HEK293 (cell line): ENCODE data around the gene CRP.

Experiments
- YY1 ChIP-seq: fragments of 450-650 bp; formaldehyde crosslinking; IDR thresholded peaks from 2 replicates; pipeline ENCODE4 v1.5.1; 2018; ENCODE audit warnings: missing biosample characterization, missing genetic modification characterization
- ZBTB1 ChIP-seq: fragments of 450-650 bp; formaldehyde crosslinking; IDR thresholded peaks from 2 replicates; pipeline ENCODE4 v1.5.1; 2016; ENCODE audit warnings: missing biosample characterization, missing genetic modification characterization
- ZNF239 ChIP-seq: fragments of 450-650 bp; formaldehyde crosslinking; IDR thresholded peaks from 2 replicates; pipeline ENCODE4 v1.5.1; 2016; ENCODE audit warnings: missing biosample characterization, missing genetic modification characterization
- ZNF488 ChIP-seq: fragments of 450-650 bp; formaldehyde crosslinking; IDR thresholded peaks from 2 replicates; pipeline ENCODE4 v1.5.1; 2016; ENCODE audit warnings: missing biosample characterization, missing genetic modification characterization
- ZNF530 ChIP-seq: fragments of 450-650 bp; formaldehyde crosslinking; IDR thresholded peaks from 2 replicates; pipeline ENCODE4 v1.5.1; 2016; ENCODE audit warnings: low read depth, missing biosample characterization, missing genetic modification characterization
- ZNF76 ChIP-seq: fragments of 450-650 bp; formaldehyde crosslinking; IDR thresholded peaks from 2 replicates; pipeline ENCODE4; 2016; ENCODE audit warnings: low read depth, missing biosample characterization, missing genetic modification characterization, borderline replicate concordance
- TF ChIP-seq, protein P1 (sequence below): fragments of 450-650 bp; formaldehyde crosslinking; IDR thresholded peaks from 2 replicates; pipeline ENCODE4 v1.5.1; 2016; ENCODE audit warnings: missing biosample characterization, missing genetic modification characterization
- TF ChIP-seq, protein P2 (sequence below): fragments of 450-650 bp; formaldehyde crosslinking; IDR thresholded peaks from 2 replicates; pipeline ENCODE4 v1.5.1; 2016; ENCODE audit warnings: missing biosample characterization, missing genetic modification characterization

- TF ChIP-seq ZBTB1 (tag by site-specific recombination) (no peak), ZNF488 (tag by site-specific recombination) (no peak), ZNF530 (no peak), YY1 (tag by site-specific recombination) (no peak), ZNF76 (no peak), ZNF239 (tag by site-specific recombination) (no peak)
- TF ChIP-seq, protein P1, sequence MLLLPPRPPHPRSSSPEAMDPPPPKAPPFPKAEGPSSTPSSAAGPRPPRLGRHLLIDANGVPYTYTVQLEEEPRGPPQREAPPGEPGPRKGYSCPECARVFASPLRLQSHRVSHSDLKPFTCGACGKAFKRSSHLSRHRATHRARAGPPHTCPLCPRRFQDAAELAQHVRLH, result no peak
- TF ChIP-seq, protein P2, sequence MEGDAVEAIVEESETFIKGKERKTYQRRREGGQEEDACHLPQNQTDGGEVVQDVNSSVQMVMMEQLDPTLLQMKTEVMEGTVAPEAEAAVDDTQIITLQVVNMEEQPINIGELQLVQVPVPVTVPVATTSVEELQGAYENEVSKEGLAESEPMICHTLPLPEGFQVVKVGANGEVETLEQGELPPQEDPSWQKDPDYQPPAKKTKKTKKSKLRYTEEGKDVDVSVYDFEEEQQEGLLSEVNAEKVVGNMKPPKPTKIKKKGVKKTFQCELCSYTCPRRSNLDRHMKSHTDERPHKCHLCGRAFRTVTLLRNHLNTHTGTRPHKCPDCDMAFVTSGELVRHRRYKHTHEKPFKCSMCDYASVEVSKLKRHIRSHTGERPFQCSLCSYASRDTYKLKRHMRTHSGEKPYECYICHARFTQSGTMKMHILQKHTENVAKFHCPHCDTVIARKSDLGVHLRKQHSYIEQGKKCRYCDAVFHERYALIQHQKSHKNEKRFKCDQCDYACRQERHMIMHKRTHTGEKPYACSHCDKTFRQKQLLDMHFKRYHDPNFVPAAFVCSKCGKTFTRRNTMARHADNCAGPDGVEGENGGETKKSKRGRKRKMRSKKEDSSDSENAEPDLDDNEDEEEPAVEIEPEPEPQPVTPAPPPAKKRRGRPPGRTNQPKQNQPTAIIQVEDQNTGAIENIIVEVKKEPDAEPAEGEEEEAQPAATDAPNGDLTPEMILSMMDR (tag by site-specific recombination), result no peak
Observed at GRCh38 chr1:159763686-159764085, 49.3 kb upstream of the CRP start.
